Endothelial cell (in vitro differentiated cells): ENCODE results near the gene SCN3A. TPM values are rescaled to one million over a fixed set of nuclear protein-coding genes. Genes with fewer than 3 reads are reported as not detected.

ENCODE experiments used
- DNase-seq: peaks from one replicate; pipeline ENCODE4 v3.0.0; 2021; ENCODE audit warnings: low spot score
- H3K27ac Mint-ChIP-seq: one replicate; pipeline ENCODE4 v1.8.0; 2021; ENCODE audit warnings: mixed read lengths, inconsistent platforms; ENCODE audit not compliant: unreplicated experiment
- H3K27me3 Mint-ChIP-seq: one replicate; pipeline ENCODE4 v1.8.0; 2021; ENCODE audit warnings: mild to moderate bottlenecking, moderate library complexity, mixed read lengths, inconsistent platforms; ENCODE audit not compliant: unreplicated experiment
- H3K36me3 Mint-ChIP-seq: one replicate; pipeline ENCODE4 v1.8.0; 2021; ENCODE audit warnings: mild to moderate bottlenecking, low read depth, mixed read lengths, inconsistent platforms; ENCODE audit not compliant: unreplicated experiment
- H3K4me1 Mint-ChIP-seq: one replicate; pipeline ENCODE4 v1.8.0; 2021; ENCODE audit warnings: mild to moderate bottlenecking, mixed read lengths, inconsistent platforms; ENCODE audit not compliant: unreplicated experiment
- H3K4me3 Mint-ChIP-seq: one replicate; pipeline ENCODE4 v1.8.0; 2021; ENCODE audit warnings: mild to moderate bottlenecking, mixed read lengths, inconsistent platforms; ENCODE audit not compliant: unreplicated experiment
- H3K9me3 Mint-ChIP-seq: one replicate; pipeline ENCODE4 v1.8.0; 2021; ENCODE audit warnings: mixed read lengths, inconsistent platforms; ENCODE audit not compliant: unreplicated experiment
- CTCF ChIP-seq: fragments of 200-600 bp; sonication (generic); IDR thresholded peaks from one replicate; pipeline ENCODE4 v1.5.0; 2021; ENCODE audit warnings: antibody characterized with exemption; ENCODE audit not compliant: unreplicated experiment
- total RNA-seq: library from RNA; stranded (reverse); fragmentation: NEBNext Ultra II Directional; extraction: Animal tissue kit (Norgen Biotek cat#: 25700); gene quantifications from one replicate; pipeline ENCODE4 v1.2.1, GENCODE V29; 2021; ENCODE audit not compliant: unreplicated experiment

Gene SCN3A
- total RNA-seq, 1 donor from 2014 or later, result 0.38 TPM

GRCh38 chr2:165068487-165068757 is 135.4 kb downstream of the SCN3A start:
- no peak for TF ChIP-seq CTCF
- Mint-ChIP-seq H3K36me3 (peaks cover under 1% of the 10 kb centered on the region), H3K27me3 (peaks cover 1% of the 10 kb centered on the region), H3K9me3 (no peaks in the 10 kb centered on the region), H3K4me1 (peaks cover 10% of the 10 kb centered on the region), H3K4me3 (no peak overlapping the region), H3K27ac (peak overlapping the region; percentile 94)
- no peak for DNase-seq

GRCh38 chr2:165067643-165068486 is 136.0 kb downstream of the SCN3A start:
- H3K4me1 Mint-ChIP-seq, result peaks cover 10% of the 10 kb centered on the region
- no peaks in the 10 kb centered on the region for H3K36me3 Mint-ChIP-seq
- H3K4me3 Mint-ChIP-seq, result no peak overlapping the region
- no peak for TF ChIP-seq CTCF
- H3K9me3 Mint-ChIP-seq, result no peaks in the 10 kb centered on the region
- H3K27me3 Mint-ChIP-seq, result no peaks in the 10 kb centered on the region
- DNase-seq, result peak; percentile 81
- peak overlapping the region; percentile 94 for H3K27ac Mint-ChIP-seq

- no peak for DNase-seq
- TF ChIP-seq CTCF, result no peak
- no peaks in the 10 kb centered on the region for H3K9me3 Mint-ChIP-seq
- H3K4me3 Mint-ChIP-seq, result no peak overlapping the region
- H3K27ac Mint-ChIP-seq, result no peak overlapping the region
- no peaks in the 10 kb centered on the region for H3K36me3 Mint-ChIP-seq
- no peaks in the 10 kb centered on the region for H3K27me3 Mint-ChIP-seq
- peaks cover 10% of the 10 kb centered on the region for H3K4me1 Mint-ChIP-seq
Measured at GRCh38 chr2:165064743-165065142, 139.1 kb downstream of the SCN3A start.

- H3K9me3 Mint-ChIP-seq, result no peaks in the 10 kb centered on the region
- H3K36me3 Mint-ChIP-seq, result no peaks in the 10 kb centered on the region
- H3K27ac Mint-ChIP-seq, result no peak overlapping the region
- H3K4me1 Mint-ChIP-seq, result no peaks in the 10 kb centered on the region
- no peak overlapping the region for H3K4me3 Mint-ChIP-seq
- no peaks in the 10 kb centered on the region for H3K27me3 Mint-ChIP-seq
- no peak for TF ChIP-seq CTCF
- no peak for DNase-seq
Measured at GRCh38 chr2:165060411-165060810, 143.4 kb downstream of the SCN3A start.

GRCh38 chr2:165058476-165059265 is 145.2 kb downstream of the SCN3A start:
- H3K9me3 Mint-ChIP-seq, result no peaks in the 10 kb centered on the region
- DNase-seq, result no peak
- no peak overlapping the region for H3K27ac Mint-ChIP-seq
- no peak overlapping the region for H3K4me3 Mint-ChIP-seq
- TF ChIP-seq CTCF, result no peak
- no peaks in the 10 kb centered on the region for H3K27me3 Mint-ChIP-seq
- H3K36me3 Mint-ChIP-seq, result no peaks in the 10 kb centered on the region
- no peaks in the 10 kb centered on the region for H3K4me1 Mint-ChIP-seq
